Liver (tissue), 9 donors: ENCODE results near the gene PAK4. TPM values are rescaled to one million over a fixed set of nuclear protein-coding genes. Genes with fewer than 3 reads are reported as not detected.

Experiments used
- DNase-seq: peaks from one replicate; pipeline ENCODE4 v3.0.0-alpha.2; 2017; ENCODE audit warnings: low spot score
- H3K27ac ChIP-seq, 2 donors: one replicate each; pipeline ENCODE4 v1.7.0; 2013; ENCODE audit warnings: inconsistent platforms in 2 of 2, low read length in 2 of 2, control low read depth in 1 of 2, low read depth in 1 of 2, mild to moderate bottlenecking in 1 of 2
- H3K27me3 ChIP-seq, 4 donors: one replicate each; pipeline versions ENCODE4 v1.6.1 to v1.7.0; 2013; ENCODE audit warnings: low read length in 3 of 4, inconsistent platforms in 1 of 4, mild to moderate bottlenecking in 1 of 4, moderate library complexity in 1 of 4; ENCODE audit not compliant: control insufficient read depth in 4 of 4, insufficient read depth in 4 of 4
- H3K36me3 ChIP-seq, 4 donors: one replicate each; pipeline versions ENCODE4 v1.6.1 to v1.7.0; 2013; ENCODE audit warnings: low read length in 3 of 4, mild to moderate bottlenecking in 3 of 4, low read depth in 1 of 4, moderate library complexity in 1 of 4; ENCODE audit not compliant: control insufficient read depth in 4 of 4, insufficient read depth in 3 of 4
- H3K4me1 ChIP-seq, 4 donors: one replicate each; pipeline versions ENCODE4 v1.6.1 to v1.7.0; 2013; ENCODE audit warnings: low read length in 3 of 4, mild to moderate bottlenecking in 3 of 4, moderate library complexity in 1 of 4; ENCODE audit not compliant: control insufficient read depth in 4 of 4, insufficient read depth in 4 of 4
- H3K4me3 ChIP-seq, 3 donors: one replicate each; pipeline versions ENCODE4 v1.6.1 to v1.7.0; 2013; ENCODE audit warnings: low read length in 3 of 3, control low read depth in 1 of 3, low read depth in 1 of 3, mild to moderate bottlenecking in 1 of 3
- H3K9ac ChIP-seq, 2 donors: one replicate each; pipeline ENCODE4 v1.7.0; 2013; ENCODE audit warnings: low read length in 2 of 2, mild to moderate bottlenecking in 2 of 2, moderate library complexity in 2 of 2, control low read depth in 1 of 2, low read depth in 1 of 2
- H3K9me3 ChIP-seq, 4 donors: one replicate each; pipeline versions ENCODE4 v1.6.1 to v1.7.0; 2013; ENCODE audit warnings: low read length in 3 of 4; ENCODE audit not compliant: control insufficient read depth in 4 of 4
- EGR1 ChIP-seq, 2 donors: IDR thresholded peaks; 2 replicates each; pipeline ENCODE4 v1.6.1; 2016 to 2018; ENCODE audit warnings: antibody characterized with exemption in 2 of 2, low read depth in 2 of 2
- FOXA1 ChIP-seq: IDR thresholded peaks from 2 replicates; pipeline ENCODE4 v1.6.1; 2016; ENCODE audit warnings: antibody characterized with exemption
- FOXA2 ChIP-seq: IDR thresholded peaks from 2 replicates; pipeline ENCODE4 v1.6.1; 2016; ENCODE audit warnings: antibody characterized with exemption
- GABPA ChIP-seq, 2 donors: IDR thresholded peaks in 1 of 2; conservative IDR thresholded peaks in 1 of 2; 2 replicates each; pipeline ENCODE4 v1.6.1; 2016; ENCODE audit warnings: antibody characterized with exemption in 2 of 2, mild to moderate bottlenecking in 1 of 2, moderate library complexity in 1 of 2
- HNF4A ChIP-seq, 2 donors: conservative IDR thresholded peaks; 2 replicates each; pipeline ENCODE4 v1.6.1; 2016; ENCODE audit warnings: antibody characterized with exemption in 2 of 2, mild to moderate bottlenecking in 2 of 2
- HNF4G ChIP-seq: IDR thresholded peaks from 2 replicates; pipeline ENCODE4 v1.6.1; 2016; ENCODE audit warnings: antibody characterized with exemption
- NR2F2 ChIP-seq: IDR thresholded peaks from 2 replicates; pipeline ENCODE4 v1.6.1; 2016; ENCODE audit warnings: antibody characterized with exemption
- RAD21 ChIP-seq, 2 donors: IDR thresholded peaks; 2 replicates each; pipeline ENCODE4 v1.6.1; 2016; ENCODE audit warnings: antibody characterized with exemption in 2 of 2, mild to moderate bottlenecking in 2 of 2
- REST ChIP-seq: IDR thresholded peaks from 2 replicates; pipeline ENCODE4 v1.6.1; 2016; ENCODE audit warnings: antibody characterized with exemption, mild to moderate bottlenecking
- RXRA ChIP-seq, 2 donors: IDR thresholded peaks; 2 replicates each; pipeline ENCODE4 v1.6.1; 2017 to 2018; ENCODE audit warnings: antibody characterized with exemption in 2 of 2, mild to moderate bottlenecking in 1 of 2
- SP1 ChIP-seq: IDR thresholded peaks from 2 replicates; pipeline ENCODE4 v1.6.1; 2018; ENCODE audit warnings: antibody characterized with exemption, mild to moderate bottlenecking
- TAF1 ChIP-seq: conservative IDR thresholded peaks from 2 replicates; pipeline ENCODE4 v1.6.1; 2016; ENCODE audit warnings: antibody characterized with exemption, mild to moderate bottlenecking
- YY1 ChIP-seq: IDR thresholded peaks from 2 replicates; pipeline ENCODE4 v1.6.1; 2016; ENCODE audit warnings: antibody characterized with exemption, mild to moderate bottlenecking
- WGBS: extraction: QIAGEN DNeasy Blood & Tissue Kit; methylation state at CpG from one replicate; pipeline ENCODE4 v1.1.7; 2013; 5-methylcytosine and 5-hydroxymethylcytosine counted together
- polyA plus RNA-seq, 2 donors: library from polyadenylated mRNA; stranded (reverse) in 1 of 2; unstranded in 1 of 2; fragments of 200-250 nt in 1 of 2; fragments of >200 nt in 1 of 2; fragmentation: Nextera tagmentation in 1 of 2; extraction: Ambion mirVana in 1 of 2; gene quantifications; one replicate each; pipeline versions ENCODE4 v1.2.1 to v1.2.3, GENCODE V29; 2013 to 2015
- total RNA-seq, 2 donors: library from RNA; depleted of rRNA; stranded (reverse); fragments of >200 nt; gene quantifications; one replicate each; pipeline ENCODE4 v1.2.3, GENCODE V29; 2014
- TF ChIP-seq, protein P1 (sequence below): IDR thresholded peaks from 2 replicates; pipeline ENCODE4 v1.6.1; 2016; ENCODE audit warnings: antibody characterized with exemption
- TF ChIP-seq, protein P2 (sequence below): IDR thresholded peaks from 2 replicates; pipeline ENCODE4 v1.6.1; 2016; ENCODE audit warnings: antibody characterized with exemption
- TF ChIP-seq, protein P3 (sequence below): IDR thresholded peaks from 2 replicates; pipeline ENCODE4 v1.6.1; 2016; ENCODE audit warnings: antibody characterized with exemption
- TF ChIP-seq, protein P4 (sequence below): fragments of 150-350 bp; IDR thresholded peaks from 2 replicates; pipeline ENCODE4 v1.5.1; 2017; ENCODE audit warnings: improper control_type of control experiment, low read depth, low read length; ENCODE audit not compliant: missing input control
- donor health status: healthy.
- donor health status: healthy.
- donor health status: healthy.
- donor health status: healthy.
- donor health status: healthy.

PAK4 gene
- total and polyA plus RNA-seq, 4 donors: 5.4 to 16.6 (median 7.7) TPM

DNA sequence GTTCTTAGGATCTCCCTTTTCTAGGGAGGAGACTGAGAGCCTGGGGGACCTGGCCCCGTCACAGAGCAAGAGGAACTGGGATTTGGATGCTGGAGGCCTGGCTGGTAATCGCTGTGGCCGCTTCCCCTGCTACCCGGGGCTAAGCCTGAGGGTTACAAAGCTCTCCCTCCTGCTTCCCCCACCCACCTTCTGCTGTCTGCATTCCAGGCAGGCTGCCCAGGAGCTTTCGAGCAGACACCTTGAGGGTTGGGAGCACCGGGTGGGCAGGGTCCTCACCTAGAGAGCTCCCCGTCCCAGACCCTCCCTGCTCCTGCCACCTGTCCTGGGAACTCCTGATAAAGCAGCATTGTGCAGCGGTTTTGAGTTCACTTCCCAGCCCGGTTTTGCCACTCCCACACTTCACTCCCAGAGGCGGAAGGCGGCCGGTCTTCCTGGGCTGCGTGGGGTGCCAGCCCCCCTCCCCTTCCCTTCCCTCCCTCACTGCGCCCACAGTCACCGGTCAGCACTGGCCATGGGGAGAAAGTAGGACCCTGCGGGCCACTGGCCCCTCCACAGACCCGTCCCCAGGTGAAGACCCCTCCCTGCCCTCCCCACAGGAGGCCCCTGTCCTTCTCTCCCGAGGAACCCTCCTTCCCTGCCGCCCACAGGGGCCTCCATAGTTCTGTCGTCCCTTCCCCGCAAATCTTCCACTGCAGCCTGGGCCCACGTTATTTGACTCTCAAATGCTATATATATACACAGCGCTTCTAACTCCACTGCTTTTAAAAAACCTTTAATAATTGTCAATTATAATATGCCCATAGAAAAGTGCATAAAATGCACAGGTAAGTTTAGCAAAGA lies 8.1 kb downstream of the PAK4 start:
- no peak overlapping the region for H3K4me3 ChIP-seq
- TF ChIP-seq NR2F2: no peak
- TF ChIP-seq, protein P1, sequence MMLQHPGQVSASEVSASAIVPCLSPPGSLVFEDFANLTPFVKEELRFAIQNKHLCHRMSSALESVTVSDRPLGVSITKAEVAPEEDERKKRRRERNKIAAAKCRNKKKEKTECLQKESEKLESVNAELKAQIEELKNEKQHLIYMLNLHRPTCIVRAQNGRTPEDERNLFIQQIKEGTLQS: no peak
- no peak for TF ChIP-seq FOXA1
- no peak for TF ChIP-seq YY1
- no peak for TF ChIP-seq HNF4A (conservative IDR thresholded peaks at IDR 0.05)
- TF ChIP-seq GABPA (IDR thresholded peaks at IDR 0.05 in 1 of 2, conservative IDR thresholded peaks at IDR 0.05 in 1 of 2): no peak
- no peak for TF ChIP-seq REST
- no peak for TF ChIP-seq SP1
- TF ChIP-seq HNF4G: no peak
- TF ChIP-seq, protein P2, sequence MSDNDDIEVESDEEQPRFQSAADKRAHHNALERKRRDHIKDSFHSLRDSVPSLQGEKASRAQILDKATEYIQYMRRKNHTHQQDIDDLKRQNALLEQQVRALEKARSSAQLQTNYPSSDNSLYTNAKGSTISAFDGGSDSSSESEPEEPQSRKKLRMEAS: no peak
- no peak for TF ChIP-seq EGR1 (IDR thresholded peaks at IDR 0.05; ENCODE audit: low read depth in 2 of 2)
- no peak for TF ChIP-seq TAF1
- no peaks in the 10 kb centered on the region for H3K9me3 ChIP-seq
- no peaks in the 10 kb centered on the region for H3K36me3 ChIP-seq
- 65% methylated on average over 23 of the region's 23 CpGs for WGBS
- no peaks in the 10 kb centered on the region for H3K27me3 ChIP-seq
- peaks cover 9 to 37% (median 30%) of the 10 kb centered on the region in 4 donors for H3K4me1 ChIP-seq
- no peak for DNase-seq
- no peak overlapping the region for H3K27ac ChIP-seq
- no peak overlapping the region for H3K9ac ChIP-seq

DNA sequence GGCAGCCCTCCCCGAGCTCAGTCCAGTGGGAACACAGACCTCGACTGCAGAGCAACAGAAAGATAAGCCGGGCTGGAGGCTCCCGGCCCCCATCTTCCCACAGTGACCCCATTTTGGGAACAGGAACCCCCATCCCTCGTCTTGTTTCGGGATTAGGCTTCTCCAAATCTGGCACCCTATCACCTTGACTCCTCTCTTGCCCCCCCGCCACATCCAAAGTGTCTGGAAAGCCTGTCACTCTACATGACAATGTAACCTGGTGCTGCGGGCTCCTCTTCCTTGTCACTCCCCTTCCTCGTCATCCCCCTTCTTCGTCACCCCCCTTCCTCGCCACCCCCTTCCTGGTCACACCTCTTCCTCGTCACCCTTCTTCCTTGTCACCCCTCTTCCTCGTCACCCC lies 10.1 kb downstream of the PAK4 start:
- Histone ChIP-seq H3K27ac (no peak overlapping the region), H3K36me3 (no peaks in the 10 kb centered on the region), H3K4me1 (peaks cover 9 to 26% (median 18%) of the 10 kb centered on the region in 4 donors), H3K9me3 (no peaks in the 10 kb centered on the region), H3K9ac (no peak overlapping the region), H3K27me3 (no peaks in the 10 kb centered on the region), H3K4me3 (no peak overlapping the region)
- WGBS: 88% methylated on average over 13 of the region's 13 CpGs
- TF ChIP-seq, protein P3, sequence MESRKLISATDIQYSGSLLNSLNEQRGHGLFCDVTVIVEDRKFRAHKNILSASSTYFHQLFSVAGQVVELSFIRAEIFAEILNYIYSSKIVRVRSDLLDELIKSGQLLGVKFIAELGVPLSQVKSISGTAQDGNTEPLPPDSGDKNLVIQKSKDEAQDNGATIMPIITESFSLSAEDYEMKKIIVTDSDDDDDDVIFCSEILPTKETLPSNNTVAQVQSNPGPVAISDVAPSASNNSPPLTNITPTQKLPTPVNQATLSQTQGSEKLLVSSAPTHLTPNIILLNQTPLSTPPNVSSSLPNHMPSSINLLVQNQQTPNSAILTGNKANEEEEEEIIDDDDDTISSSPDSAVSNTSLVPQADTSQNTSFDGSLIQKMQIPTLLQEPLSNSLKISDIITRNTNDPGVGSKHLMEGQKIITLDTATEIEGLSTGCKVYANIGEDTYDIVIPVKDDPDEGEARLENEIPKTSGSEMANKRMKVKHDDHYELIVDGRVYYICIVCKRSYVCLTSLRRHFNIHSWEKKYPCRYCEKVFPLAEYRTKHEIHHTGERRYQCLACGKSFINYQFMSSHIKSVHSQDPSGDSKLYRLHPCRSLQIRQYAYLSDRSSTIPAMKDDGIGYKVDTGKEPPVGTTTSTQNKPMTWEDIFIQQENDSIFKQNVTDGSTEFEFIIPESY: no peak
- TF ChIP-seq GABPA (IDR thresholded peaks at IDR 0.05 in 1 of 2, conservative IDR thresholded peaks at IDR 0.05 in 1 of 2) (no peak), SP1 (no peak), NR2F2 (no peak), TAF1 (no peak), FOXA2 (no peak), HNF4A (conservative IDR thresholded peaks at IDR 0.05) (no peak), EGR1 (IDR thresholded peaks at IDR 0.05; ENCODE audit: low read depth in 2 of 2) (no peak), RAD21 (IDR thresholded peaks at IDR 0.05) (no peak), REST (no peak), HNF4G (no peak), RXRA (IDR thresholded peaks at IDR 0.05) (no peak)
- TF ChIP-seq, protein P1: no peak
- TF ChIP-seq, protein P2: no peak
- TF ChIP-seq, protein P4, sequence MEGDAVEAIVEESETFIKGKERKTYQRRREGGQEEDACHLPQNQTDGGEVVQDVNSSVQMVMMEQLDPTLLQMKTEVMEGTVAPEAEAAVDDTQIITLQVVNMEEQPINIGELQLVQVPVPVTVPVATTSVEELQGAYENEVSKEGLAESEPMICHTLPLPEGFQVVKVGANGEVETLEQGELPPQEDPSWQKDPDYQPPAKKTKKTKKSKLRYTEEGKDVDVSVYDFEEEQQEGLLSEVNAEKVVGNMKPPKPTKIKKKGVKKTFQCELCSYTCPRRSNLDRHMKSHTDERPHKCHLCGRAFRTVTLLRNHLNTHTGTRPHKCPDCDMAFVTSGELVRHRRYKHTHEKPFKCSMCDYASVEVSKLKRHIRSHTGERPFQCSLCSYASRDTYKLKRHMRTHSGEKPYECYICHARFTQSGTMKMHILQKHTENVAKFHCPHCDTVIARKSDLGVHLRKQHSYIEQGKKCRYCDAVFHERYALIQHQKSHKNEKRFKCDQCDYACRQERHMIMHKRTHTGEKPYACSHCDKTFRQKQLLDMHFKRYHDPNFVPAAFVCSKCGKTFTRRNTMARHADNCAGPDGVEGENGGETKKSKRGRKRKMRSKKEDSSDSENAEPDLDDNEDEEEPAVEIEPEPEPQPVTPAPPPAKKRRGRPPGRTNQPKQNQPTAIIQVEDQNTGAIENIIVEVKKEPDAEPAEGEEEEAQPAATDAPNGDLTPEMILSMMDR: no peak
- peak; percentile 31 for DNase-seq
